GM19455 (cell line): ENCODE data around the gene FMO5.

Experiments
- ATAC-seq: cut with Tn5 transposase; IDR thresholded peaks from one replicate; pipeline ENCODE4 v1.9.1; 2021; ENCODE audit not compliant: unreplicated experiment

FMO5 gene, protein sequence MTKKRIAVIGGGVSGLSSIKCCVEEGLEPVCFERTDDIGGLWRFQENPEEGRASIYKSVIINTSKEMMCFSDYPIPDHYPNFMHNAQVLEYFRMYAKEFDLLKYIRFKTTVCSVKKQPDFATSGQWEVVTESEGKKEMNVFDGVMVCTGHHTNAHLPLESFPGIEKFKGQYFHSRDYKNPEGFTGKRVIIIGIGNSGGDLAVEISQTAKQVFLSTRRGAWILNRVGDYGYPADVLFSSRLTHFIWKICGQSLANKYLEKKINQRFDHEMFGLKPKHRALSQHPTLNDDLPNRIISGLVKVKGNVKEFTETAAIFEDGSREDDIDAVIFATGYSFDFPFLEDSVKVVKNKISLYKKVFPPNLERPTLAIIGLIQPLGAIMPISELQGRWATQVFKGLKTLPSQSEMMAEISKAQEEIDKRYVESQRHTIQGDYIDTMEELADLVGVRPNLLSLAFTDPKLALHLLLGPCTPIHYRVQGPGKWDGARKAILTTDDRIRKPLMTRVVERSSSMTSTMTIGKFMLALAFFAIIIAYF

DNA sequence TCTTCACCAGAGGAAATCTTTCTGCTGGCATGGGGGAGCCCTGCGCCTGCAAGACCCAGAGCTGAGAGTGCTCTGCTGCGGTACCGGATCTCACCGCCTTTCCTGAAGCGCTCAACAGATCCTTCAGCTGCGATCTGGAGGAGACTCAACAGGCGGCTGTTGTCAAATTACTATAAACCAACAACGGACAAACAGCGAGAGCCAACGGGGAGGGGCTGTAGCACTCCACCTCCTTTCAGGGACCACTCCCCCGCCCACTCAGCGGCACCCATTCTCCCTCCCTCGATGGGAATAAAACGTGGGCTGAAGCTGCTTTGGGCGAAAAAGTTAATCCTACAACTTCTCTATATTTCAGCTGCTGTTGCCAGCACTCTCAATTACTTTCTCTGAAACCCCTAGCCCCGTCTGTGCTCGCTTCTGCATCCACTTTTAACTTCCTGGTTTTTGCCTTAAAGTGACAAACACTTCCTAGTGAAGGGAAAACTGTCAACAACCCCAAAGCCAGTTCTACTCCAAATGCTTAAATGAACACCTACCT lies at the start of gene FMO5:
FMO5 (minus strand) TSS at position 147 of the 538 bp plus-strand sequence. CDS start 310 bp downstream, outside the sequence.
- ATAC-seq, result peak; percentile 76

DNA sequence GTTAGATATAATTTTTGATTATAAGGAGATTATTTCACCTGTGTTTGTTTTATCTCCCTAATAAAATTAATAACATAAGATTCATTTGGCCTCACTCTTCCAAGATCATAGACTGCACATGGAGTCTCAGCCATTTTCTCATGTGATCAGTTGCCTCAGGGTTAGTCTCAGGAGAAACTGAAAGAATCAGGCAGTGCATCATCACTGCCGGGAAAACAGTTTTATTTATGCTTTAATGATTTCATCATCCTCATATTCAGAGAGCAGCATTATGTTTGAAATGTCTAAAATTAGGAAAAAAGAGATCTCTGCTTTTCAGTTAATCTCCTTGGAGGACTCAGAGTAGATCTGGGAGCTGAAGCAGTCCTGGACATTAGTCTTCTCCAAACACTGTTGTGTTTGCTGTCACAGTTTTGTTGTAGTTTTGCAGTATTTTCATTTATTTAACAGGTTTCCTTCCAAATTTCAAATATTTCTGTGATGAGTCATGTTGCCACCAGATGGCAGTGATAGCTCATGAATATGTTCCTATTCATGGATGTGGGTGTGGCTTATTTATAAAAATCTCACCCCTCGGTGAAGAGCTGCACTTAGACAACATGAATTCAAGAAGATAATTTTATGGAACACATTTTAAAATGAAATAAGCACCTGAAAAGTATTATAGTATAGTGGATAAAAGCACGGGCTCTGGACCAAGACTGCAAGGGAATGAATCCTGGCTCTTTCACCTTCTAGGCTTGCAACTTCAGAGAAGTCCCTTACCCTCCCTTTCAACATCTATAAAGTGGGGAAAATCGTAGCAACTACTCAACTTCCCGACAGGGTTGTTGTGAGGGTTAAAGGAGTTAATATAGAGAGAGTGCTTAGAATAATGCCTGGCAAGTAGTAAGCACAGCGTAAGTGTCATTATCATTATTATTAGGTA lies 48.5 kb upstream of the FMO5 start:
- ATAC-seq, result no peak

- no peak for ATAC-seq
These were observed 46.9 kb upstream of the FMO5 start for GRCh38 chr1:147272042-147272441.

- ATAC-seq, result no peak
These were observed 45.6 kb upstream of the FMO5 start for GRCh38 chr1:147270721-147271120.

DNA sequence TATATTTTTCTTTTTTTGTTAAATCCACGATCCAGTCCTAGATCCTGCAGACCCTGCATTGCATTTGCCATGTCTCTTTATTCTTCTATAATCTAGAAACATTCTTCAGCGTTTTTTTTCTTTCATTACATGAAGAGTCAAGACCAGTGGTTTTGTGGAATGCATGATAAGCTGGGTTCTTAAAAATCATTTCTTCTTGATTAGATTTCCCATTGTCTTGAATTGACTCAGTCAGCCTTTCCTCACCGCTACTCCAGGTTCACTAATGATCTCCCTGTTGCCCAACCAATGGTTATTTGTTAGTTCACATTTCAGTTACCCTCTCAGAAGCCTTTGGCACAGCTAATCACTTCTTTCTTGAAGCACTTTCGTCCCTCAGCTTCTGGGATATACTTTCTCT lies 42.6 kb upstream of the FMO5 start:
- ATAC-seq, result no peak

DNA sequence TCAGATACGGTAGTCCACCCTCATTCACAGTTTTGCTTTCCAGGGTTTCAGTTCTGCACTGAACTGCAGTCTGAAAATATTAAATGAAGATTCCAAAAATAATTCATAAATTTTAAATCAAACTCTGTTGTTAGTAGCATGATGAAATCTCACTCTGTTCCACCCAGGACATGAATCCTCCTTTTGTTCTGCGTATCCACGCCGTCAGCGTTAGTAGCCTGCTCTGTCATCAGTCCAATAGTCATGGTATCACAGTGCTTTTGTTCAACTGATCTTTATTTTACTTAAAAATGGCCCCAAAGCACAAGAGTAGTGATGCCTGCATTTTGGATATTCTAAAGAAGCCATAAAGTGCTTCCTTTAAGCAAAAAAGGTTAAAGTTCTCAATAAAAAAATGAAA lies 41.2 kb upstream of the FMO5 start:
- ATAC-seq, result no peak

DNA sequence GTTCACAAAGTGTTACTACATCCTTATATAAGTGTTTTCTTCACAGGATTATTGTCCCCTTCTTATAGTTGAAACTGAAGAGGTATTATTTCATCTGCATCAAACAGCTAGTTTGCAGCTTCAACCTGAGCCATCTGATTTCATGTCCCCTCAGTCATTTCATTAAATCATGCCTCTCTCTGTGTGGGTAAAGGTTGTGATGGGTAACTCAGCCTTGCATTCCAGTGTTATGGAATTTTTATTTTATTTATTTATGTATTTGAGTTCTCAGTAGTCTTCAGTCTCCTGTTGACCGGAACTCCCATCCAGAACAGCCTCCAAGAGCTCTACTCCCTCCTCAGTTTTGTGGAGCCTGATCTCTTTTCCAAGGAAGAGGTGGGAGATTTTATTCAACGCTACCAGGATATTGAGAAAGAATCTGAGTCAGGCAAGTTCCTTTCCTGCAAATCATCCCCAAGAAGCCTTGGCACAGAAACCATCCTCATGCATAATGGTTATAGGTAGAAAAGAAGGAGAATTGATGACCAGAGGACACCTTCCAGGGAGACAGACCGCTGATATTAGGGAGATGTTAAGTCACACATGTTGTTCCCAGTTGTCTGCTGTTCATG lies 39.1 kb upstream of the FMO5 start:
- ATAC-seq, result no peak

DNA sequence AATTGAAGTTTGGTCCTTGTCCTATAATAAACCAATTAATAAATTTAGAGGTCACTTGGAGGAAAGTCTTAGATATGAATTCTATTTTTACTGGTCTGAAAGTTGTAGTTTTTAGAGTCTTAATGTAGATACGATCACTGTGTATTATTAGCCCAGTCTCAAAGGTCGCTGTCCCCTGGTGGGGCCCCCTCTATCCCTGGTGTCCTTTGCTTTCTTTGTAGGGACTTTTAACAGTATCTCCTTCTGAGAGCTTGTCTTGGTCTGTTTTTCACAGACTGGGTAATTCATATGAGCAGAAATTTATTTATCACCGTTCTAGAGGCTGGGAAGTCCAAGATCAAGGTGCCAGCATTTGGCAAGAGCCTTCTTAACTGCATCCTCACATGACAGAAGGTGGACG lies 35.8 kb upstream of the FMO5 start:
- ATAC-seq, result no peak

- no peak for ATAC-seq
These were observed 27.4 kb upstream of the FMO5 start for GRCh38 chr1:147252540-147252939.

- ATAC-seq, result no peak
These were observed 22.6 kb upstream of the FMO5 start for GRCh38 chr1:147247656-147248238.

- ATAC-seq, result no peak
These were observed 21.9 kb upstream of the FMO5 start for GRCh38 chr1:147246910-147247655.

DNA sequence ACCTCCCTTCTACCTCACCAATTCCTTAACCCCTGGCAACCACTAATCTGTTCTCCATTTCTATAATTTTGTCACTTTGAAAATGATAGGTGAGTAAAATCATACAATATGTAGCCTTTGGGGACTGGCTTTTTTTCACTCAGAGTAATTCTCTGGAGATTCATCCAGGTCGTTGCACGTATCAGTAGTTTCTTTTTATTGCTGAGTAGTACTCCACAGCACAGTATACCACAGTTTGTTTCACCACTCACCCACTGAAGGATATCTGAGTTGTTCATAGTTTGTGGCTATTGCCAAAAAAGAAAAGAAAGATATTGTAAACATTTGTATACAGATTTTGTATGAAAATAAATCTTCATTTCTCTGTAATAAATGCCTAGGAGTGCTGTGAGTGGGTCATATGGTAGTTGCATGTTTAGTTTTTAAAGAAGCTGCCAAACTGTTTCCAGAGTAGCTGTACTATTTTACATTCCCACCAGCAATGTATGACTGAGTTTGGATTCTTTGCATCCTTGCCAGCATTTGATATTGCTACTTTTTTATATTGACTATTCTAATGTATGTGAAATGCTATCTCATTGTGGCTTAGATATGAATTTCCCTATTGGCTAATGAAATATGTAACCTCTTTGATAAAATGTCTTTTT lies 21.0 kb upstream of the FMO5 start:
- ATAC-seq, result no peak

GRCh38 chr1:147245586-147246021 lies 20.5 kb upstream of the FMO5 start:
- no peak for ATAC-seq

GRCh38 chr1:147245129-147245528 lies 20.0 kb upstream of the FMO5 start:
- ATAC-seq, result no peak

- ATAC-seq, result no peak
These were observed 18.7 kb upstream of the FMO5 start for GRCh38 chr1:147243841-147244240.

DNA sequence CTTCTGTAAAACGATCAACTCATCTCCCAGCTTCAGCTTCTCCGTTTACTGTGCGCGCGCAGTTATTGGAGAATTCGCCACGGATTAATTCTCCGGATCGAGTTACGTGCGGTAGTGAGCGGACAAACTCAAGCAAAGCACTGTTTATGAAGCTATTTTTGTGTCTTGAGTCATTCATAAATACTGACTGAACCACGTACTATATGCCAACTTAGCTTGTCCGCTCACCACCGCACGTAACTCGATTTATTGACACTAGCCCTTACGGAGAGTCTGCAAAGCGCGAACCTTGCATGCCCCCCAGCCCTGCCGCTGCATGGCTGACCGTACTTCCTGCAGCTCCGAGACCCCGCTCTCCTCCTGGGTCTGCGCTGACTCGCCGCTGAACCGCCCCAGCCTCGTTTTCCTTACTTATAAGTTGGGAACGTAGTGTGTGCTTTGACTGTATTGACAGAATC lies 18.1 kb upstream of the FMO5 start:
- peak; percentile 18 for ATAC-seq

GRCh38 chr1:147242449-147243227 lies 17.5 kb upstream of the FMO5 start, which contains the start of gene CHD1L:
CHD1L (plus strand) TSS chr1:147242684; CDS start chr1:147242704, 20 bp downstream.
- ATAC-seq, result peak; percentile 88

DNA sequence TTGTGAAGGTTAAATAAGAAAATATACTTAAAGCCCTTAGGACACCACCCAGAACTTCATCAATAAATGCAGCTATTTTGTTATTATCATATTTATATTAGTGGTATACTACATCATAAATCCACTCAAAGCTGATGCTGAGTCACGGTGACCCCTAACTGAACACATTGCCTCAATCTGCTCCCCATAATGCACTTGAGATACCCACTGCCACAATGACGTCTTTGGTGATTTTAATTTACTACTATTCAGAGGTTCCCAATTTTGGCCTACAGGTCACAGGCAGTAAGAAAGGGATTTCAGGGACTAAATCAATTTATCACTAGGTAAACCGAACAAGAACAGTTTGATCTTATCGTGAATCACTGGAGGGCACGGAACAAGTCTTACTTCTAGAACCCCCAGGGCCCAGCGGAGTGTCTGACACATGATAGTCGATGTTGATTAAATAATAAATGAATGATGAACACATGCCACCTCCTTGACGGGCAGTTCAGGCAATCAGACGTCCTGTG lies 16.9 kb upstream of the FMO5 start:
- no peak for ATAC-seq
